Urothelium cell line (cell line): ENCODE data around the gene POP4.

Experiments
- DNase-seq: peaks from one replicate; pipeline ENCODE4 v3.0.0; 2011; ENCODE audit warnings: low spot score, mixed read lengths
- FAIRE-seq: peaks from 2 replicates; lab custom pipeline; 2011; peaks lifted over from hg19 to GRCh38; lab: Jason Lieb, UNC

The POP4 gene

GRCh38 chr19:29576761-29577648 is 29.1 kb upstream of the POP4 start:
- FAIRE-seq (peak; percentile 92), DNase-seq (no peak)

- DNase-seq (no peak), FAIRE-seq (peak; percentile 40)
Observed at GRCh38 chr19:29577649-29577963, 28.5 kb upstream of the POP4 start.

- FAIRE-seq: no peak
- DNase-seq: no peak
Observed at GRCh38 chr19:29578349-29578748, 27.7 kb upstream of the POP4 start.

GRCh38 chr19:29579308-29579910 is 26.7 kb upstream of the POP4 start:
- DNase-seq (no peak), FAIRE-seq (peak; percentile 77)

- DNase-seq (no peak), FAIRE-seq (no peak)
Observed at GRCh38 chr19:29581398-29581797, 24.7 kb upstream of the POP4 start.

GRCh38 chr19:29583196-29583999 is 22.7 kb upstream of the POP4 start:
- FAIRE-seq (peak; percentile 32), DNase-seq (peak; percentile 68)

GRCh38 chr19:29586401-29586800 is 19.7 kb upstream of the POP4 start:
- FAIRE-seq: no peak
- no peak for DNase-seq

- DNase-seq (no peak), FAIRE-seq (peak; percentile 89)
Observed at GRCh38 chr19:29587059-29587458, 19.0 kb upstream of the POP4 start.

- DNase-seq (peak; percentile 76), FAIRE-seq (peak; percentile 88)
Observed at GRCh38 chr19:29587518-29587986, 18.5 kb upstream of the POP4 start.

- FAIRE-seq (no peak), DNase-seq (no peak)
Observed at GRCh38 chr19:29588095-29588494, 18.0 kb upstream of the POP4 start.

- DNase-seq (no peak), FAIRE-seq (peak; percentile 42)
Observed at GRCh38 chr19:29590278-29590677, 15.8 kb upstream of the POP4 start.

- FAIRE-seq (no peak), DNase-seq (no peak)
Observed at GRCh38 chr19:29591670-29592069, 14.4 kb upstream of the POP4 start.

GRCh38 chr19:29593869-29594268 is 12.2 kb upstream of the POP4 start:
- FAIRE-seq: peak; percentile 85
- no peak for DNase-seq

- peak; percentile 89 for FAIRE-seq
- no peak for DNase-seq
Observed at GRCh38 chr19:29596080-29596727, 9.9 kb upstream of the POP4 start.

GRCh38 chr19:29596885-29597525 is 9.1 kb upstream of the POP4 start:
- FAIRE-seq (no peak), DNase-seq (no peak)

- FAIRE-seq: no peak
Observed at GRCh38 chr19:29598036-29598435, 8.0 kb upstream of the POP4 start.

GRCh38 chr19:29598496-29598895 is 7.6 kb upstream of the POP4 start:
- no peak for FAIRE-seq
- DNase-seq: no peak

More at GRCh38 chr19:29598036-29598435, 8.0 kb upstream of the POP4 start:
- no peak for DNase-seq

- FAIRE-seq (no peak), DNase-seq (no peak)
Observed at GRCh38 chr19:29603308-29603707, 2.8 kb upstream of the POP4 start.

GRCh38 chr19:29606420-29606747 is 301 bp downstream of the POP4 start:
- DNase-seq (peak; percentile 55), FAIRE-seq (no peak)

GRCh38 chr19:29609636-29610035 is 3.6 kb downstream of the POP4 start:
- FAIRE-seq (no peak), DNase-seq (no peak)

- FAIRE-seq (no peak), DNase-seq (no peak)
Observed at GRCh38 chr19:29610213-29610573, 4.1 kb downstream of the POP4 start.
